GM10847 (cell line): ENCODE measurements around the gene UNC13A.

Source experiments
- POLR2A ChIP-seq: IDR thresholded peaks from 2 replicates; pipeline ENCODE4 v1.6.1; 2011; ENCODE audit not compliant: insufficient read length; ENCODE audit errors: extremely low read depth

Gene UNC13A

GRCh38 chr19:17684256-17684655 is 3.9 kb downstream of the UNC13A start:
- TF ChIP-seq POLR2A, result no peak

- no peak for TF ChIP-seq POLR2A
Observed at GRCh38 chr19:17683078-17683477, 5.1 kb downstream of the UNC13A start.

- no peak for TF ChIP-seq POLR2A
Observed at GRCh38 chr19:17682273-17682672, 5.9 kb downstream of the UNC13A start.

- TF ChIP-seq POLR2A, result no peak
Observed at GRCh38 chr19:17681505-17682125, 6.5 kb downstream of the UNC13A start.

- TF ChIP-seq POLR2A, result no peak
Observed at GRCh38 chr19:17680230-17680722, 7.9 kb downstream of the UNC13A start.

GRCh38 chr19:17679526-17680229 is 8.5 kb downstream of the UNC13A start:
- TF ChIP-seq POLR2A, result no peak

GRCh38 chr19:17678836-17679235 is 9.3 kb downstream of the UNC13A start:
- no peak for TF ChIP-seq POLR2A

GRCh38 chr19:17677002-17677401 is 11.2 kb downstream of the UNC13A start:
- TF ChIP-seq POLR2A, result no peak

- no peak for TF ChIP-seq POLR2A
Observed at GRCh38 chr19:17676295-17676694, 11.9 kb downstream of the UNC13A start.

GRCh38 chr19:17673937-17674799 is 14.0 kb downstream of the UNC13A start:
- no peak for TF ChIP-seq POLR2A

- TF ChIP-seq POLR2A, result no peak
Observed at GRCh38 chr19:17671906-17672305, 16.2 kb downstream of the UNC13A start.

- no peak for TF ChIP-seq POLR2A
Observed at GRCh38 chr19:17669419-17669818, 18.7 kb downstream of the UNC13A start.

GRCh38 chr19:17665058-17665457 is 23.1 kb downstream of the UNC13A start:
- TF ChIP-seq POLR2A, result no peak

GRCh38 chr19:17659996-17660395 is 28.2 kb downstream of the UNC13A start:
- TF ChIP-seq POLR2A, result no peak

GRCh38 chr19:17658666-17659065 is 29.5 kb downstream of the UNC13A start:
- no peak for TF ChIP-seq POLR2A

GRCh38 chr19:17658240-17658639 is 29.9 kb downstream of the UNC13A start:
- no peak for TF ChIP-seq POLR2A
